Measurements from ENCODE around the gene SLIT1. TPM values are rescaled to one million over a fixed set of nuclear protein-coding genes. Genes with fewer than 3 reads are reported as not detected.

Gene SLIT1
- total RNA-seq, 1 donor from 2014 or later, result 0.51 TPM

DNA sequence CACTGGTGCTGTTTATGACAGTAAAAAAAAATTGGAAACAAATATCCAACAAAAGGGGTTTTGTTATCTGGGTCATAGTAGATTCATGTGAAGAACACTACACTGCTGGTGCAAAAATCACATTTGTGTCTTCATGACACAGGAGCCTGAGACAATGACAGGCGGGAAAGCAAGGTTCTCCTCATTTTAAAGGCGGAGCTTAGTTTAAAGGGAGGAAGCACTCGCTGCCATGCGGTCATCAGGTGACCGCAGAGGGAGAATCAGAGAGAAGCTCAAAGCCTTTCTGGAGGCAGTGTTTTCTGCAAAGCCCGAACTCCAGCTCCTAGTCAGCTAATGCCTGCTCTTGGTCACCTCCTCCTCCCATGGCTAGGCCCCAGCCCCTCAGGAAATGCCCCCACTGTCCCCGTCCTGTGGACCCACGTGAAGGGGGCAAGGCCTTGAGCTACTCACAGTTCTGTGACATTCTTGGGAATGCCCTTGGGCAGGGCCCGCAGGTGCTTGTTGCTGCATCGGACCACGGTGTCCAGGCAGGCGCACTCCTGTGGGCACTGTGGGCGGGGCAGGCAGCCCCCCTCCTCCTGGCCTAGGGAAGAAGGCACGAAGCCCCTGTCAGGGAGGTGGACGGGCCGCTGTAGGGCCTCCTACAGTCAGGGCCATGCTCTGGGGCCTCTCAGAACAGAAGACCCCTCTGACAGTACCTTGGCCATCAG, 146.1 kb downstream of the SLIT1 start:
- Mint-ChIP-seq H3K27ac (no peak overlapping the region), H3K9me3 (peaks cover 2% of the 10 kb centered on the region), H3K36me3 (ENCODE audit: low read depth) (no peaks in the 10 kb centered on the region), H3K4me3 (no peak overlapping the region), H3K4me1 (peaks cover 12% of the 10 kb centered on the region), H3K27me3 (peaks cover 15% of the 10 kb centered on the region)
- ATAC-seq (ENCODE audit: low read depth) (no peak), DNase-seq (no peak)
- intact Hi-C loops (cut with micrococcal nuclease), result no loop called here
- TF ChIP-seq, protein P1, sequence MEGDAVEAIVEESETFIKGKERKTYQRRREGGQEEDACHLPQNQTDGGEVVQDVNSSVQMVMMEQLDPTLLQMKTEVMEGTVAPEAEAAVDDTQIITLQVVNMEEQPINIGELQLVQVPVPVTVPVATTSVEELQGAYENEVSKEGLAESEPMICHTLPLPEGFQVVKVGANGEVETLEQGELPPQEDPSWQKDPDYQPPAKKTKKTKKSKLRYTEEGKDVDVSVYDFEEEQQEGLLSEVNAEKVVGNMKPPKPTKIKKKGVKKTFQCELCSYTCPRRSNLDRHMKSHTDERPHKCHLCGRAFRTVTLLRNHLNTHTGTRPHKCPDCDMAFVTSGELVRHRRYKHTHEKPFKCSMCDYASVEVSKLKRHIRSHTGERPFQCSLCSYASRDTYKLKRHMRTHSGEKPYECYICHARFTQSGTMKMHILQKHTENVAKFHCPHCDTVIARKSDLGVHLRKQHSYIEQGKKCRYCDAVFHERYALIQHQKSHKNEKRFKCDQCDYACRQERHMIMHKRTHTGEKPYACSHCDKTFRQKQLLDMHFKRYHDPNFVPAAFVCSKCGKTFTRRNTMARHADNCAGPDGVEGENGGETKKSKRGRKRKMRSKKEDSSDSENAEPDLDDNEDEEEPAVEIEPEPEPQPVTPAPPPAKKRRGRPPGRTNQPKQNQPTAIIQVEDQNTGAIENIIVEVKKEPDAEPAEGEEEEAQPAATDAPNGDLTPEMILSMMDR (IDR thresholded peaks at IDR 0.05), result no peak
- ChIA-PET CTCF (interaction anchor here (0.6 kb wide), 1 partner anchor 15 kb away, joined by 3 read pairs; no protein-coding TSS in a partner anchor), POLR2A (no interaction called here)

DNA sequence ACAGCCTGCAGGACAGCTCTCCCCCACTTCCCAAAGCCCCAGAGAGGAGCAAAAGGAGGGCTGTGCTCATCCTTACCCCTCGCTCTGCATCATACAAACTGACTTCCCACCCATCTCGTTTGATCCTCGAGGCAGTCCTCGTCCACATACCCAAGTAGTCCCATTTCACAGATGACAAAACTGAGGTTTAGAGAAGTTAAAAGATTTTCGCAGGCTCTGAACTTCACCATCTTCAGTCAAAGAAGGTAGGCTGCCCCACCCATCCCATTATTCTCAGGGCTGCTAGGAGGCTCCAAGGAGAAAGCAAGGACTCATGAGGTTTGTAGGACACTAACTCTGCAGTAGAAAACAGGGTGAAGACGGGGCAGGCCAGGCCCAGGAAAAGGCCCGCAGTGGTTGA, 147.1 kb downstream of the SLIT1 start:
- TF ChIP-seq, protein P1 (IDR thresholded peaks at IDR 0.05), result no peak
- DNase-seq (no peak), ATAC-seq (ENCODE audit: low read depth) (no peak)
- no peaks in the 10 kb centered on the region for H3K9me3 Mint-ChIP-seq
- H3K4me3 Mint-ChIP-seq, result no peak overlapping the region
- intact Hi-C loops (cut with micrococcal nuclease), result no loop called here
- peaks cover 17% of the 10 kb centered on the region for H3K27me3 Mint-ChIP-seq
- POLR2A ChIA-PET, result no interaction called here
- H3K36me3 Mint-ChIP-seq (ENCODE audit: low read depth), result no peaks in the 10 kb centered on the region
- peaks cover 12% of the 10 kb centered on the region for H3K4me1 Mint-ChIP-seq
- H3K27ac Mint-ChIP-seq, result no peak overlapping the region
- CTCF ChIA-PET, result interaction anchor here (2.4 to 3.2 kb wide), 3 partner anchors 14 to 172 kb away, joined by 6 to 31 read pairs (median 27); no protein-coding TSS in a partner anchor

DNA sequence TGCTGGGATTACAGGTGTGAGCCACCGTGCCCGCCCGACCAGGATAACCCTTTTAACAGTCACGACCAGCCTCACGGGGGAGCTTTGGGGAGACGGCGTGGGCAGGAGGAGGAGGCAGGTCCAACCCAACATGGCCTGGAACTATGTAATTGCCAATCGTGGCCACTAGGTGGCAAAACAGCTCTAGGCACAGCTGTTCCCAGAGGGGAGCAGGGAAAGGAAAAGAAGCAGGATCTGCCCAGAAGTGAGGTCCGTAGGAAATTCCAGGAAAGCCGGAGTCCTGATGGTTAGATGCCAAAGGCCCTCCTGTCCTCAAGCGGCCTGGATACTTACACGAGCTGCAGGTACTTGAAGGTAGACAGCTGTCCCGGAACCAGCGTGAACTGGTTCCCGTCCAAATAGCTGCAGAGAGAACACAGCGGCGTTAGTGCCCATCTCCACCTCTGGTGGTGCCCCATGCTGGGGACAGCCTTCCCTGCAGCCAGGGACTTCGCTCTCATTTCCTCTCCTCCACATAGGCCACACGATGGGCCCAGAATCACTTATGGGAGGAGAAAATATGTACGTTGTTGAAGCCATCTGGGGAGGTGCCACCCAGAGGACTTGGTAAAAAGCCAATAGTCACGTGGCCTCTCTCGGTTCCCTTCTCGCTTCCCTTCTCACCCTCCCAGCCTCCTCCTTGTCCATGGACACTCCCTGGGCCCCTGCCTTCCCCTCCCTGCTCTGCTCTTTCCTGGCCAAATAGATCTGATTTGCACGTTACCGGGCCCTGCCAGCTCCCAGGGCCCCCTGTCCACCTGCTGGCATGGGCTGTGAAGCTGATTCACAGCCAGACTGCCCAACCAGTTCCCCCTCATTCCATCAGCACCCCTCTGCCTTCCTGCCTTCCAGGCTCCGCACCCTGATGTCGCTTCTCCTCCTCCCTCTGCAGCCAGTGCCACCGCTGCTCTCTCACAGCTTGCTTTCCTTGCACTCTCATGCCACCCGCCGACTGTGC, 148.1 kb downstream of the SLIT1 start:
- peak overlapping the region; percentile 41 for H3K27ac Mint-ChIP-seq
- DNase-seq (peak; percentile 63), ATAC-seq (ENCODE audit: low read depth) (peak; percentile 96)
- TF ChIP-seq, protein P1 (IDR thresholded peaks at IDR 0.05), result peak; percentile 91
- H3K9me3 Mint-ChIP-seq, result no peaks in the 10 kb centered on the region
- CTCF ChIA-PET, result interaction anchor here (0.7 to 3.2 kb wide), 24 partner anchors 9 to 397 kb away, joined by 3 to 31 read pairs (median 4); no protein-coding TSS in a partner anchor
- intact Hi-C loops (cut with micrococcal nuclease), result loop anchor here (1.0 kb wide), 2 partner anchors 173 to 272 kb away; no protein-coding TSS in a partner anchor
- no peaks in the 10 kb centered on the region for H3K36me3 Mint-ChIP-seq (ENCODE audit: low read depth)
- peaks cover 12% of the 10 kb centered on the region for H3K4me1 Mint-ChIP-seq
- H3K4me3 Mint-ChIP-seq, result peak overlapping the region; percentile 83
- peaks cover 17% of the 10 kb centered on the region for H3K27me3 Mint-ChIP-seq
- POLR2A ChIA-PET, result interaction anchor here (0.8 to 1.1 kb wide), 3 partner anchors 14 to 64 kb away, joined by 3 to 4 read pairs (median 3); no protein-coding TSS in a partner anchor

DNA sequence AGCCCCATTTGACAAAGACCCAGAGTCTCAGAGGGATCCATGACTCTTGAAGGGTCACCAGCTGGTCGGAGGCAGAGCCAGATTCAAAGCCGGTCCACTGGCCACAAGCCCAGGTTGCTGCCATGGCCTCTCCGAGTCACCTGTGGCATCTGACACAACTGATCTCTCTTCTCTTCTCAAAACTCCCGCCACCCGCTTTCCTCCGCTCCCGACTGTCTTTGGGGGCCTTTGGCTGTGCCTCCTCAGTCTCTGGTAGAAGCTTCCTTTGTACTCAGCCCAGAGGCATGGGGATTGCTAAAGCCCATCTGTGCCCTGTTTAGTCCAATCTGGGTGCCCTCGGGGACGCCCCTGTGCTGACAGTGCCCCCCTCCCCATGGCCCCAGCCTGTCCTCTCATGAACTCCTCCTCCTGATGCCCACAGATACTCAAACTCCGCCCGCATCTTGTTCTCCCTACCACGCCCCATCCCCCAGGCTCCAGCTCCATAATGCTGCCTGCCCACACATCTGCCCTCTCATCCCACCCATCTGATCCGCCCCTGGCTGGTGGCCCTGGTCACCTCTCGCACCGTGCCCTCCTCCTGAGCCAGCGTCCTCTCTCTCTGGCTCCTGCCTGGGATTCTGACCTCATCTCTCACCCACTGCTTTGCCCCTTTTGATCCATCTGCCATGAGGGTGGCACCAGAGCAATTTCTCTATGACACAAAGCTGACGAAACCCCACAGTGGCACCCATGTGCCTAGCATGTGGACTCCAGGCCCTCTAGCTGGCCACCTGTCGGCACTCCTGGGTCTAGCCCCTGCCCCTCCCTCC, 150.6 kb downstream of the SLIT1 start:
- ChIA-PET POLR2A (no interaction called here), CTCF (interaction anchor here (0.7 to 1.6 kb wide), 2 partner anchors 165 to 175 kb away, joined by 3 to 4 read pairs; no protein-coding TSS in a partner anchor)
- intact Hi-C loops (cut with micrococcal nuclease), result no loop called here
- H3K27me3 Mint-ChIP-seq, result peaks cover 19% of the 10 kb centered on the region
- no peak overlapping the region for H3K4me3 Mint-ChIP-seq
- DNase-seq (no peak), ATAC-seq (ENCODE audit: low read depth) (no peak)
- TF ChIP-seq, protein P1 (IDR thresholded peaks at IDR 0.05), result no peak
- no peaks in the 10 kb centered on the region for H3K9me3 Mint-ChIP-seq
- H3K36me3 Mint-ChIP-seq (ENCODE audit: low read depth), result no peaks in the 10 kb centered on the region
- H3K4me1 Mint-ChIP-seq, result peaks cover 12% of the 10 kb centered on the region
- no peak overlapping the region for H3K27ac Mint-ChIP-seq

Data from activated B cell treated with CpG ODN at 0.5 μM for 24 hours (primary cell).